A549 (cell line): Measurements from ENCODE around the gene C19orf33. TPM values are rescaled to one million over a fixed set of nuclear protein-coding genes. Genes with fewer than 3 reads are reported as not detected.

ENCODE experiments used
- ATAC-seq, 2 experiments: fragments of 200-7000 bp in 1 of 2; fragments of >200 bp in 1 of 2; cut with Nextera tagmentation in 1 of 2; cut with Tn5 transposase in 1 of 2; 3 replicates each; pipeline versions ENCODE4 v1.8.0 to v1.9.1; 2018 to 2020; ENCODE audit warnings: mild to moderate bottlenecking in 1 of 2, moderate library complexity in 1 of 2
- CTCF ChIA-PET: fragments of 300-600 bp; sonication (Branson Sonifier 250); formaldehyde crosslinking; extraction: SDS; loops from one replicate; lab custom pipeline; 2021; ENCODE audit warnings: antibody characterized with exemption, inconsistent platforms; lab: Yijun Ruan, JAX
- POLR2A ChIA-PET: fragments of 350-600 bp; formaldehyde crosslinking; extraction: SDS; loops from one replicate; lab custom pipeline; 2021; ENCODE audit warnings: antibody characterized with exemption, inconsistent platforms; lab: Yijun Ruan, JAX
- DNase-seq, 2 experiments: peaks; one replicate each; pipeline versions ENCODE4 v3.0.0 to v3.0.0-alpha.2; 2011 to 2016; ENCODE audit warnings: low read depth in 1 of 2, low spot score in 1 of 2
- FAIRE-seq: peaks from 2 replicates; lab custom pipeline; 2011; peaks lifted over from hg19 to GRCh38; lab: Jason Lieb, UNC
- H3K27ac ChIP-seq, 2 experiments: fragments of >200 bp; sonication (Bioruptor Twin); formaldehyde crosslinking; 3 replicates each; pipeline ENCODE4 v1.5.1; 2016 to 2017
- H3K4me1 ChIP-seq: fragments of >200 bp; sonication (Bioruptor Twin); formaldehyde crosslinking; 3 replicates; pipeline ENCODE4 v1.6.1; 2016
- H3K4me2 ChIP-seq: fragments of >200 bp; sonication (Bioruptor Twin); formaldehyde crosslinking; 3 replicates; pipeline ENCODE4 v1.6.1; 2016
- H3K4me3 ChIP-seq: fragments of >200 bp; sonication (Bioruptor Twin); formaldehyde crosslinking; 3 replicates; pipeline ENCODE4 v1.5.1; 2016
- H3K9me3 ChIP-seq: fragments of >200 bp; sonication (Bioruptor Twin); formaldehyde crosslinking; 3 replicates; pipeline ENCODE4 v1.6.1; 2016
- BHLHE40 ChIP-seq: IDR thresholded peaks from 2 replicates; pipeline ENCODE4 v1.6.1; 2012; ENCODE audit warnings: low read depth, low read length, inconsistent platforms
- CBX2 ChIP-seq: fragments of 200-600 bp; sonication (generic); IDR thresholded peaks from 2 replicates; pipeline ENCODE4 v1.6.1; 2016; ENCODE audit warnings: low read depth, mild to moderate bottlenecking, borderline replicate concordance
- CBX8 ChIP-seq: fragments of 200-600 bp; sonication (generic); IDR thresholded peaks from 2 replicates; pipeline ENCODE4 v1.6.1; 2016
- CEBPB ChIP-seq, 2 experiments: fragments of >200 bp in 1 of 2; sonication (Bioruptor Twin) in 1 of 2; formaldehyde crosslinking in 1 of 2; IDR thresholded peaks; 2 replicates each; pipeline ENCODE4 v1.6.1; 2012 to 2016
- CHD2 ChIP-seq: fragments of 150-350 bp; IDR thresholded peaks from 2 replicates; pipeline ENCODE4 v1.6.1; 2014; ENCODE audit warnings: low read length; ENCODE audit not compliant: partially characterized antibody
- FOSL2 ChIP-seq, 2 experiments: fragments of 450-650 bp in 1 of 2; fragments of >200 bp in 1 of 2; sonication (Bioruptor Twin) in 1 of 2; formaldehyde crosslinking; IDR thresholded peaks; 2 replicates each; pipeline versions ENCODE4 v1.5.0 to v1.6.1; 2016 to 2020; ENCODE audit warnings: mild to moderate bottlenecking in 1 of 2, moderate library complexity in 1 of 2
- HEYL ChIP-seq: fragments of 250-450 bp; sonication (Bioruptor Pico); IDR thresholded peaks from 2 replicates; pipeline ENCODE4 v1.8.0; 2021; ENCODE audit warnings: mild to moderate bottlenecking, moderate library complexity
- JUN ChIP-seq, 2 experiments: fragments of >200 bp; sonication (Bioruptor Twin); formaldehyde crosslinking; IDR thresholded peaks; 2 replicates in 1 of 2; 3 replicates in 1 of 2; pipeline ENCODE4 v1.6.1; 2016 to 2017
- MAZ ChIP-seq: fragments of 150-350 bp; IDR thresholded peaks from 2 replicates; pipeline ENCODE4 v1.6.1; 2014; ENCODE audit warnings: antibody characterized with exemption, low read depth, low read length, borderline replicate concordance
- NFE2L2 ChIP-seq: fragments of 150-350 bp; conservative IDR thresholded peaks from 2 replicates; pipeline ENCODE4 v1.6.1; 2014; ENCODE audit warnings: low read length
- NPAS2 ChIP-seq: fragments of 250-450 bp; sonication (Bioruptor Pico); IDR thresholded peaks from 2 replicates; pipeline ENCODE4 v1.8.0; 2022; ENCODE audit warnings: mild to moderate bottlenecking, moderate library complexity, borderline replicate concordance
- NR3C1 ChIP-seq: fragments of >200 bp; sonication (Bioruptor Twin); formaldehyde crosslinking; IDR thresholded peaks from 3 replicates; pipeline ENCODE4 v1.6.1; 2017
- PBX3 ChIP-seq: IDR thresholded peaks from 2 replicates; pipeline ENCODE4 v1.6.1; 2012
- POLR2A ChIP-seq: IDR thresholded peaks from 2 replicates; pipeline ENCODE4 v1.6.1; 2012; ENCODE audit warnings: mild to moderate bottlenecking, low read length
- POLR2AphosphoS2 ChIP-seq: conservative IDR thresholded peaks from 2 replicates; pipeline ENCODE4 v1.6.1; 2012; ENCODE audit warnings: low read length, improper control_type of control experiment, inconsistent platforms
- RARB ChIP-seq: fragments of 250-450 bp; sonication (Bioruptor Pico); IDR thresholded peaks from 2 replicates; pipeline ENCODE4 v1.8.0; 2021; ENCODE audit warnings: mild to moderate bottlenecking, moderate library complexity
- RNF2 ChIP-seq: fragments of 200-600 bp; sonication (generic); IDR thresholded peaks from 2 replicates; pipeline ENCODE4 v1.6.1; 2016; ENCODE audit warnings: low read depth, mild to moderate bottlenecking, antibody characterized with exemption, moderate library complexity, borderline replicate concordance
- SMC3 ChIP-seq: fragments of >200 bp; sonication (Bioruptor Twin); formaldehyde crosslinking; IDR thresholded peaks from 3 replicates; pipeline ENCODE4 v1.6.1; 2018; ENCODE audit warnings: inconsistent platforms
- SREBF2 ChIP-seq: fragments of 450-650 bp; IDR thresholded peaks from 2 replicates; pipeline ENCODE4 v1.6.1; 2014; ENCODE audit warnings: mild to moderate bottlenecking, moderate library complexity
- TP53 ChIP-seq: fragments of 250-450 bp; sonication (Bioruptor Pico); IDR thresholded peaks from 2 replicates; pipeline ENCODE4 v1.5.0; 2021; ENCODE audit warnings: mild to moderate bottlenecking, moderate library complexity
- ZFP36 ChIP-seq: fragments of 450-650 bp; IDR thresholded peaks from 2 replicates; pipeline ENCODE4 v1.6.1; 2014; ENCODE audit warnings: borderline replicate concordance; ENCODE audit not compliant: partially characterized antibody
- WGBS: methylation state at CpG from one replicate; pipeline ENCODE4 v1.1.6; 2017; ENCODE audit errors: missing lambda C conversion rate; 5-methylcytosine and 5-hydroxymethylcytosine counted together
- polyA plus RNA-seq, 4 experiments: library from polyadenylated mRNA; depleted of rRNA in 3 of 4; stranded (reverse); fragments of >200 nt; fragmentation: RNase III in 1 of 4; extraction: RNeasy Plus Mini Kit Qiagen cat#74134 plus additional on column Dnase treatment in 1 of 4; gene quantifications; 2 replicates in 3 of 4; 3 replicates in 1 of 4; pipeline ENCODE4 v1.2.3, GENCODE V29; 2011 to 2017
- TF ChIP-seq, protein P1 (sequence below): fragments of >200 bp; sonication (Bioruptor Twin); formaldehyde crosslinking; IDR thresholded peaks from 3 replicates; pipeline ENCODE4 v1.6.1; 2016
- TF ChIP-seq, protein P2 (sequence below): IDR thresholded peaks from 2 replicates; pipeline ENCODE4 v1.6.1; 2012
- TF ChIP-seq, protein P3 (sequence below): fragments of 200-600 bp; sonication (generic); IDR thresholded peaks from 2 replicates; pipeline ENCODE4 v1.6.1; 2016; ENCODE audit warnings: antibody characterized with exemption, mild to moderate bottlenecking, moderate library complexity

C19orf33 gene
- polyA plus RNA-seq, 2 of the 4 experiments (the other 2 are of a cell fraction), result 302 to 489 TPM

DNA sequence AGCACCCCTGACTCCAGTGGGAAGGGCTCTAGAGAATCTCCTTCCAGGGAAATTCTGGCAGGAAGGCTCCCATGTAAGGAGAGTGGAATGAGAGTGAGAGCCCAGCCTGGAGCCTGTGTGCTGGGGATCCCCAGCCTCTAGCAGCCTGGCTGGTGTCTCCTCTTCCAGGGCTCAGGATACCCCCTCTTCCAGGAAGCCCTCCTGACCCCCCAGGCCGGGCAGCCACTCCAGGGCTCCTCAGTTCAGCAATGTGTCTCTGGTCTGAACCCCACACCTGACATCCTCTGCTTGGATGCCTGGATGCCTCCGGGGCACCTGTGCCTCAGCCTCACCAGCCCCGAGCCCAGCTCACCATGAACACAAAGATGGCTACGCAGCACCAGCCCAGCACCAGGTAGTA lies 3.0 kb downstream of the C19orf33 start:
- H3K9me3 ChIP-seq, result no peaks in the 10 kb centered on the region
- POLR2A ChIA-PET, result no interaction called here
- DNase-seq, result no peak
- H3K4me1 ChIP-seq, result peaks cover 30% of the 10 kb centered on the region
- 88% methylated on average over 4 of the region's 4 CpGs for WGBS
- CTCF ChIA-PET, result interaction anchor here (0.6 to 10.1 kb wide), 6 partner anchors 13 to 150 kb away, joined by 3 to 76 read pairs (median 24); partner anchors contain the start of genes CATSPERG and KCNK6
- TF ChIP-seq ZFP36 (peak; percentile 71), RNF2 (no peak), NFE2L2 (0 out of 2 replicates have a peak, but pooled peaks have one; percentile 10)
- H3K4me2 ChIP-seq, result no peak overlapping the region
- no peak overlapping the region for H3K4me3 ChIP-seq
- no peak for ATAC-seq
- H3K27ac ChIP-seq, result peak overlapping the region in 1 of 2 experiments; percentile 4; a peak in 2 of 6 replicates
- no peak for FAIRE-seq

- POLR2A ChIA-PET, result no interaction called here
- Histone ChIP-seq H3K27ac (peak overlapping the region in 1 of 2 experiments; percentile 4; a peak in 2 of 6 replicates), H3K9me3 (no peaks in the 10 kb centered on the region), H3K4me1 (peaks cover 25% of the 10 kb centered on the region), H3K4me2 (no peak overlapping the region), H3K4me3 (no peak overlapping the region)
- 90% methylated on average over 8 of the region's 8 CpGs for WGBS
- FAIRE-seq (no peak), DNase-seq (no peak), ATAC-seq (no peak)
- CTCF ChIA-PET, result interaction anchor here (1.0 to 10.1 kb wide), 6 partner anchors 12 to 405 kb away, joined by 3 to 76 read pairs (median 24); partner anchors contain the start of genes CATSPERG and KCNK6
- peak; percentile 30; the same call in 1 of the 2 replicates for TF ChIP-seq POLR2A
- TF ChIP-seq HEYL (CRISPR knock-in tag), result no peak
- TF ChIP-seq NPAS2 (CRISPR knock-in tag), result no peak
- TF ChIP-seq POLR2AphosphoS2, result peak; percentile 72
- TF ChIP-seq, protein P1, sequence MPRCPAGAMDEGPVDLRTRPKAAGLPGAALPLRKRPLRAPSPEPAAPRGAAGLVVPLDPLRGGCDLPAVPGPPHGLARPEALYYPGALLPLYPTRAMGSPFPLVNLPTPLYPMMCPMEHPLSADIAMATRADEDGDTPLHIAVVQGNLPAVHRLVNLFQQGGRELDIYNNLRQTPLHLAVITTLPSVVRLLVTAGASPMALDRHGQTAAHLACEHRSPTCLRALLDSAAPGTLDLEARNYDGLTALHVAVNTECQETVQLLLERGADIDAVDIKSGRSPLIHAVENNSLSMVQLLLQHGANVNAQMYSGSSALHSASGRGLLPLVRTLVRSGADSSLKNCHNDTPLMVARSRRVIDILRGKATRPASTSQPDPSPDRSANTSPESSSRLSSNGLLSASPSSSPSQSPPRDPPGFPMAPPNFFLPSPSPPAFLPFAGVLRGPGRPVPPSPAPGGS, result 0 out of 3 replicates have a peak, but pooled peaks have one; percentile 34
These were observed 3.5 kb downstream of the C19orf33 start for GRCh38 chr19:38307597-38307996.

DNA sequence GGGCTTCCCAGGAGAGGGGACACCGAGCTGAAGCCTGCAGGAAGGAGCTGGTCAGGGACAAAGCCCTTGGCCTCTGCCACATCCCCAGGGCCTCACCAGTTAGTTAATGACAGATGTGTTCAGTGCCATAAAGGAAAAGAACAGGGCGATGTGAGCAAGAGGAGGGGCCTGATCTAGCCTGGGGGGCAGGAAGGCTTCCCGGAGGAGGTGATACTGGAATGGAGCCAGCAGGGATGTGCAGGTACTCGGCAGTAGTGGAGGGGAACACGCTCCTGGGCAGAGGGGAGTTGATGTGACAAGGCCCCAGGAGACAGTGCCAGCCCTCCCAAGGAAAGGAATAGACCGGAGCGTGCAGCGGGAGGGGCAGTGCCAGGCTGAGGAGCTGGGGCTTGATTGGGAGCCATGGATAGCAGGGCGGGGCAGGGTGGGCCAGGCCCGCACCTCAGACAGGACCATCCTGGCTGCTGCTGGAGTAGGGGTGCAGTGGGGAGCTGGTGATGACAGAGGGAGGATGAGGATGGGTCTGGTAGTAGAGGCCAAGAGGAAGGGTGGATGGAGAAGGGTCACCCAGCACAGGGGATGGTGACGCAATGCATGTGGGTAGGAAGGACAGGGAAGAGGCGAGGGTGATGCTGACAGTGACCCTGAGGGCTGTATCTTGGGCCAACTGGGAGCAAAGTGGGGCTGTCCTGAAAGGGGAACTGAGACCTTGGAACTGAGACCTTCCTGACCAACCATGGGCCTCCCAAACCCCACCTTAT lies 4.1 kb downstream of the C19orf33 start:
- Histone ChIP-seq H3K9me3 (no peaks in the 10 kb centered on the region), H3K27ac (peak overlapping the region in 1 of 2 experiments; percentile 4; a peak in 2 of 6 replicates), H3K4me3 (no peak overlapping the region), H3K4me1 (peaks cover 19% of the 10 kb centered on the region), H3K4me2 (no peak overlapping the region)
- FAIRE-seq (no peak), ATAC-seq (no peak), DNase-seq (no peak)
- CTCF ChIA-PET, result interaction anchor here (1.0 to 10.1 kb wide), 7 partner anchors 12 to 406 kb away, joined by 3 to 76 read pairs (median 6); partner anchors contain the start of genes CATSPERG and KCNK6
- WGBS, result 82% methylated on average over 11 of the region's 12 CpGs
- POLR2A ChIA-PET, result no interaction called here
- TF ChIP-seq JUN (IDR thresholded peaks at IDR 0.05) (no peak; a peak in 1 of 5 replicates), CEBPB (IDR thresholded peaks at IDR 0.05) (peak; percentile 65 to 88; a peak in 3 of 4 replicates), CHD2 (no peak), POLR2A (peak; percentile 10; the same call in 1 of the 2 replicates), TP53 (no peak), SREBF2 (no peak), BHLHE40 (no peak), SMC3 (no peak), FOSL2 (IDR thresholded peaks at IDR 0.05) (no peak), FOSL2 (CRISPR knock-in tag; IDR thresholded peaks at IDR 0.05) (no peak), CBX8 (no peak), POLR2AphosphoS2 (no peak; the same call in 1 of the 2 replicates), MAZ (no peak), NR3C1 (no peak), PBX3 (peak; percentile 64), RARB (CRISPR knock-in tag) (no peak), ZFP36 (peak; percentile 78), CBX2 (no peak)
- TF ChIP-seq, protein P2, sequence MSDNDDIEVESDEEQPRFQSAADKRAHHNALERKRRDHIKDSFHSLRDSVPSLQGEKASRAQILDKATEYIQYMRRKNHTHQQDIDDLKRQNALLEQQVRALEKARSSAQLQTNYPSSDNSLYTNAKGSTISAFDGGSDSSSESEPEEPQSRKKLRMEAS, result no peak
- TF ChIP-seq, protein P3, sequence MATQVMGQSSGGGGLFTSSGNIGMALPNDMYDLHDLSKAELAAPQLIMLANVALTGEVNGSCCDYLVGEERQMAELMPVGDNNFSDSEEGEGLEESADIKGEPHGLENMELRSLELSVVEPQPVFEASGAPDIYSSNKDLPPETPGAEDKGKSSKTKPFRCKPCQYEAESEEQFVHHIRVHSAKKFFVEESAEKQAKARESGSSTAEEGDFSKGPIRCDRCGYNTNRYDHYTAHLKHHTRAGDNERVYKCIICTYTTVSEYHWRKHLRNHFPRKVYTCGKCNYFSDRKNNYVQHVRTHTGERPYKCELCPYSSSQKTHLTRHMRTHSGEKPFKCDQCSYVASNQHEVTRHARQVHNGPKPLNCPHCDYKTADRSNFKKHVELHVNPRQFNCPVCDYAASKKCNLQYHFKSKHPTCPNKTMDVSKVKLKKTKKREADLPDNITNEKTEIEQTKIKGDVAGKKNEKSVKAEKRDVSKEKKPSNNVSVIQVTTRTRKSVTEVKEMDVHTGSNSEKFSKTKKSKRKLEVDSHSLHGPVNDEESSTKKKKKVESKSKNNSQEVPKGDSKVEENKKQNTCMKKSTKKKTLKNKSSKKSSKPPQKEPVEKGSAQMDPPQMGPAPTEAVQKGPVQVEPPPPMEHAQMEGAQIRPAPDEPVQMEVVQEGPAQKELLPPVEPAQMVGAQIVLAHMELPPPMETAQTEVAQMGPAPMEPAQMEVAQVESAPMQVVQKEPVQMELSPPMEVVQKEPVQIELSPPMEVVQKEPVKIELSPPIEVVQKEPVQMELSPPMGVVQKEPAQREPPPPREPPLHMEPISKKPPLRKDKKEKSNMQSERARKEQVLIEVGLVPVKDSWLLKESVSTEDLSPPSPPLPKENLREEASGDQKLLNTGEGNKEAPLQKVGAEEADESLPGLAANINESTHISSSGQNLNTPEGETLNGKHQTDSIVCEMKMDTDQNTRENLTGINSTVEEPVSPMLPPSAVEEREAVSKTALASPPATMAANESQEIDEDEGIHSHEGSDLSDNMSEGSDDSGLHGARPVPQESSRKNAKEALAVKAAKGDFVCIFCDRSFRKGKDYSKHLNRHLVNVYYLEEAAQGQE, result no peak
- TF ChIP-seq, protein P1, result 0 out of 3 replicates have a peak, but pooled peaks have one; percentile 4
